Esophagus squamous epithelium (tissue), 4 donors: Measurements from ENCODE around the gene PEX11G.

Experiments
- CTCF ChIP-seq, 6 experiments: fragments of 450-650 bp in 4 of 6; fragments of 200-600 bp in 2 of 6; sonication (generic) in 2 of 6; IDR thresholded peaks; one replicate each; pipeline ENCODE4 v1.5.1; 2016 to 2019; ENCODE audit warnings: antibody characterized with exemption in 6 of 6, mild to moderate bottlenecking in 4 of 6, moderate library complexity in 4 of 6
- POLR2A ChIP-seq, 4 donors: fragments of 450-650 bp; IDR thresholded peaks; one replicate each; pipeline ENCODE4 v1.6.1; 2017; ENCODE audit warnings: antibody characterized with exemption in 4 of 4, mild to moderate bottlenecking in 4 of 4, moderate library complexity in 3 of 4

GRCh38 chr19:7471696-7472615, 16.9 kb downstream of the PEX11G start:
- TF ChIP-seq CTCF (IDR thresholded peaks at IDR 0.05) (no peak), POLR2A (IDR thresholded peaks at IDR 0.05) (no peak)
